ENCODE measurements around the gene DICER1.

DNA sequence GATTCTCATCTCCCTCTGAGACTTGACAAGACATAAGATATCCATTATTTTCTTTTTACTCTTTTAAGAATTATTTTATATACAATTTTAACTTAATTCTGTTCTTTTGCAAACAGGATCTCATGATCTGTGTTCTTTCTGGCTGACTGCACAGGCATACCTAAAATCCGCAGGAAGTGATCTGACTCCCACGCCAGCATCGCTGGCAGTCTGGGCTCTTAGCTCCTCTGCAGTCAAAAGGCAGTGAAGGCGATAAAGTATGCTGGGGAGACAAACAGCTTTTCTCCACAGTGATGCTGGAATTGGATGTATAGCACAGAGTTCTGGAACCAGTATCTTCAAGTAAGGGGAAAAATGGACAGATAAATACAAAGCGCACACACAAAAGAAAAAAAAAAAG, 52.4 kb downstream of the DICER1 start:
- TF ChIP-seq, protein P1, sequence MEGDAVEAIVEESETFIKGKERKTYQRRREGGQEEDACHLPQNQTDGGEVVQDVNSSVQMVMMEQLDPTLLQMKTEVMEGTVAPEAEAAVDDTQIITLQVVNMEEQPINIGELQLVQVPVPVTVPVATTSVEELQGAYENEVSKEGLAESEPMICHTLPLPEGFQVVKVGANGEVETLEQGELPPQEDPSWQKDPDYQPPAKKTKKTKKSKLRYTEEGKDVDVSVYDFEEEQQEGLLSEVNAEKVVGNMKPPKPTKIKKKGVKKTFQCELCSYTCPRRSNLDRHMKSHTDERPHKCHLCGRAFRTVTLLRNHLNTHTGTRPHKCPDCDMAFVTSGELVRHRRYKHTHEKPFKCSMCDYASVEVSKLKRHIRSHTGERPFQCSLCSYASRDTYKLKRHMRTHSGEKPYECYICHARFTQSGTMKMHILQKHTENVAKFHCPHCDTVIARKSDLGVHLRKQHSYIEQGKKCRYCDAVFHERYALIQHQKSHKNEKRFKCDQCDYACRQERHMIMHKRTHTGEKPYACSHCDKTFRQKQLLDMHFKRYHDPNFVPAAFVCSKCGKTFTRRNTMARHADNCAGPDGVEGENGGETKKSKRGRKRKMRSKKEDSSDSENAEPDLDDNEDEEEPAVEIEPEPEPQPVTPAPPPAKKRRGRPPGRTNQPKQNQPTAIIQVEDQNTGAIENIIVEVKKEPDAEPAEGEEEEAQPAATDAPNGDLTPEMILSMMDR (IDR thresholded peaks at IDR 0.05): no peak
- TF ChIP-seq EZH2 (IDR thresholded peaks at IDR 0.05): no peak
- no peak for TF ChIP-seq EZH2phosphoT487 (IDR thresholded peaks at IDR 0.05)

All from neural progenitor cell (in vitro differentiated cells).